ENCODE data around the gene MMRN2.

DNA sequence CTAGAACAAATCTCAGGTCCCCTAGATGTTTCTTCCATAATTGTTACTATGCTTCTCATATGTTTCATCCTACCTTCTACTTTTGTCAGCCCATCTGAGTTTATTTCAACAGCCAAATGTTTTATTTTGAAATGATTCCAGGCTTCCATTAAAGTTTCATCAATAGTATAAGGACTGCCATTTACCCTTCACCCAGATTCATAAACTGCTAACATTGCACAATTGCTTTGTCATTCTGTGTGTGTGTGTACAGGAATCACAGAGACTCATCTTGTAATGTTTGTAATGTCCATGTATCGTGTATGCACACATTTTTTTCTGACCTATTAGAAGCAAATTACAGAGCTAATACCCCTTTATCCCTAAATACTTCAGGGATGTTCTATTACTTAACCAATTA is 25.5 kb downstream of the MMRN2 start:
- TF ChIP-seq, protein P1, sequence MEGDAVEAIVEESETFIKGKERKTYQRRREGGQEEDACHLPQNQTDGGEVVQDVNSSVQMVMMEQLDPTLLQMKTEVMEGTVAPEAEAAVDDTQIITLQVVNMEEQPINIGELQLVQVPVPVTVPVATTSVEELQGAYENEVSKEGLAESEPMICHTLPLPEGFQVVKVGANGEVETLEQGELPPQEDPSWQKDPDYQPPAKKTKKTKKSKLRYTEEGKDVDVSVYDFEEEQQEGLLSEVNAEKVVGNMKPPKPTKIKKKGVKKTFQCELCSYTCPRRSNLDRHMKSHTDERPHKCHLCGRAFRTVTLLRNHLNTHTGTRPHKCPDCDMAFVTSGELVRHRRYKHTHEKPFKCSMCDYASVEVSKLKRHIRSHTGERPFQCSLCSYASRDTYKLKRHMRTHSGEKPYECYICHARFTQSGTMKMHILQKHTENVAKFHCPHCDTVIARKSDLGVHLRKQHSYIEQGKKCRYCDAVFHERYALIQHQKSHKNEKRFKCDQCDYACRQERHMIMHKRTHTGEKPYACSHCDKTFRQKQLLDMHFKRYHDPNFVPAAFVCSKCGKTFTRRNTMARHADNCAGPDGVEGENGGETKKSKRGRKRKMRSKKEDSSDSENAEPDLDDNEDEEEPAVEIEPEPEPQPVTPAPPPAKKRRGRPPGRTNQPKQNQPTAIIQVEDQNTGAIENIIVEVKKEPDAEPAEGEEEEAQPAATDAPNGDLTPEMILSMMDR (IDR thresholded peaks at IDR 0.05), result no peak
- no peak for TF ChIP-seq POLR2A (IDR thresholded peaks at IDR 0.05)
